ENCODE results near the gene ACVR1. TPM values are rescaled to one million over a fixed set of nuclear protein-coding genes. Genes with fewer than 3 reads are reported as not detected.

The ACVR1 gene
- total RNA-seq, 1 experiment from 2014 or later: 1.9 TPM

DNA sequence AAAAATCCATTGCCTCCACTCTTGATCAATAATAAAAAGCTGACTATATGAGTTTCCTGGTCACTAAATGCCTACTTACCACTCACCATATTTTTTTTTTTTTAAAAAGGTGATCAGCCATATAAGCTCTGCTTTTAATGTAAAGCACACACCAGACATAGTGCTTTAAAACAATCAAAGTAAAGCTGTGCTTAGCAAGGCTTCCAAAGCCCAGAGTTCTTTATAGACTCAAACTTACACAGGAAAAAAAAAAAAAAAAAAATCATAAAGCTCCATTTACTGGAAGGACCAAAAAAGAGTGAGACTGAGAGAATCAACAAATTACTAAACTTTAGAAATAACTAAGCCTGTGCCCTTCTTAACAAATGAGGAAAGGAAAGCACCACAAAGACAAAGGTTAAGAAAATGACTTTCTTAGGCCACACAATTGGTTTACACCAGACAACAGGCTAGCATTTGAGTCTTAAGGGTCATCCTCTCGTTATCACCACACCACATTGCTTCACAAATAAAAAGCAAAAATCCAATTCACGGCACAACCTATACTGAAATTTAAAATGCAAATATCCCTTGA lies 11.2 kb downstream of the ACVR1 start:
- in situ Hi-C loops (cut with HindIII; ENCODE audit: low sequenced_read_pairs): no loop called here
- no peak for DNase-seq (ENCODE audit: low spot score)

DNA sequence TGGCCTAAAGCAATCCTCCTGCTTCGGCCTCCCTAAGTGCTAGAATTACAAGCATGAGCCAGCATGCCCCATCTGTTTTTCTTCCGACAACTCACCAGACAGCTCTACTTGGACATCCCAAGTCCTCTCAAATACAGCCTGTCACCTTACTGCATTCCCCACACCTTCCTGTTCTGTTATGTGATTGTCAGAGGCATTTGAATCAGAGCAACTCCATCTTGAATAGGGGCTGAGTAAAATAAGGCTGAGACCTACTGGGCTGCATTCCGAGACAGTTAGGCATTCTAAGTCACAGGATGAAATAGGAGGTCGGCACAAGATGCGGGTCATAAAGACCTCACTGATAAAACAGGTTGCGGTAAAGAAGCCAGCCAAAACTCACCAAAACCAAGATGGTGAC lies 17.3 kb downstream of the ACVR1 start:
- in situ Hi-C loops (cut with HindIII; ENCODE audit: low sequenced_read_pairs): no loop called here

DNA sequence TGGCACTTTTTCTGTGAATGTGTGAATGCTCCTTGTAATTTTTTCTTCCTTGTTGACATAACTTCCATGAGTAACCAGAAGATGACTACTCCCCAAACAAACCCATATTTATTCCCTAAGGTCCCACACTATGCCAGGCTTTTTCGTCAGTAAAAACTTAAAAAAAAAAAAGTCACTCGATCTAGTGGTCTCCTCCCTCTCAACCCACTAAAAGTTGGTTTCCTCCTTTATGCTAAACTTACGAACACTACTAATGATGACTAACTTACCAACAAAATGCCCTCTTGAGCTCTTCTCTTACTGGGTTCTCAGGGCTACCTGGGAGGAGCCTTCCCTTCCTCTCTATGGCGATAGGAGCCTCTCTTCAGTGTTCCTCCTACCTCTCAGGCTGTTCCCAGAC lies 18.2 kb downstream of the ACVR1 start:
- DNase-seq (ENCODE audit: low spot score): no peak
- in situ Hi-C loops (cut with HindIII; ENCODE audit: low sequenced_read_pairs): no loop called here

More for the DNA sequence above, 17.3 kb downstream of the ACVR1 start:
- DNase-seq (ENCODE audit: low spot score): no peak

DNA sequence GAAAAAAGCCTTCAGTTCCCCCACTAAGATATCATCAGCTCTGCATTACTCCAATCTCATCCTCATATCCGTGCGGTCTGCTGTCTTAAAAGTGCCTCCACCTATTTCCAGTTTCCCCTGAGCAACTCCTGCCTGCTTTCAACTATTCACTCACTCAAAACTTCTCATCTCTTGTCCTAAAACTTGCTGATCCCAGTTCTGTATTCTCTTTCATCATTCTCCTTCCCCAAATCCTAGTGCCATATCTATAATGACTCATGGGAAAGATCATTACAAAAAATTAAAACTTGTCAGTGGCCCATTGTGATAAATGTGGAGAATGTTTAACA lies 20.0 kb downstream of the ACVR1 start:
- DNase-seq (ENCODE audit: low spot score): no peak
- in situ Hi-C loops (cut with HindIII; ENCODE audit: low sequenced_read_pairs): no loop called here

DNA sequence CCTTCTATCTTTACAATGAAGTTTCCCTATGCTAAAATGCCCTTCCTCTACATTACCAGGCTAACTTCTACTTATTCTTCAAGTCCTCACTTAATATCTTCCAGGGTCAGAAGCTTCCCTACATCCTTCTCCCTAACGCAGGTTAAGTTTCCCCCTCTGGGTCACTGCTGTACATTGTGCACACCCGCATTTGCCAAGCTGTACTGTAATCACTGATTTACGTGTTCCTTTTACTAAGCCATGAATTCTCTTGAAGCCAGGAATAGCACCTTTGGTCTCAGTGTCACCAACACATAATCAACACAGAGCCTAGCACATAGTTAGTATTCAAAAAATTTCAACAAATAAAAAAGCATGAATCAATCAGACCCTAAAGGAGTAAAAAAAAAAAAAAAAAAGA lies 22.3 kb downstream of the ACVR1 start:
- no peak for DNase-seq (ENCODE audit: low spot score)
- in situ Hi-C loops (cut with HindIII; ENCODE audit: low sequenced_read_pairs): no loop called here

DNA sequence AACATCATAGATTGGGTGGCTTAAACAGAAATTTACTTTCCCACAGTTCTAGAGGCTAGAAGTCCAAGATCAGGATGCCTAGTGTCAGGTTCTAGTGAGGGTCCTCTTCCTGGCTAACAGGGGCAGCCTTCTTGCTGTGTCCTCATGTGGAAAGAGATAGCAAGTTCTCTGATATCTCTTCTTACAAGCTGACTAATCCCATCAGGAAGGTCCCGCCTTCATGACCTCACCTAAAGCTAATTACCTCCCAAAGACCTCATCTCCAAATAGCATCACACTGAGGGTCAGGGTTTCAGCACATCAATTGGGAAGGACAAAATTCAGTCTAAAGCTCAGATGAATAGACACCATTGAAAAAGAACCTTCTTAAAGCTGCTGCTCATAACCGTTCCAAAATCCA lies 22.9 kb downstream of the ACVR1 start:
- DNase-seq (ENCODE audit: low spot score): no peak
- in situ Hi-C loops (cut with HindIII; ENCODE audit: low sequenced_read_pairs): no loop called here

DNA sequence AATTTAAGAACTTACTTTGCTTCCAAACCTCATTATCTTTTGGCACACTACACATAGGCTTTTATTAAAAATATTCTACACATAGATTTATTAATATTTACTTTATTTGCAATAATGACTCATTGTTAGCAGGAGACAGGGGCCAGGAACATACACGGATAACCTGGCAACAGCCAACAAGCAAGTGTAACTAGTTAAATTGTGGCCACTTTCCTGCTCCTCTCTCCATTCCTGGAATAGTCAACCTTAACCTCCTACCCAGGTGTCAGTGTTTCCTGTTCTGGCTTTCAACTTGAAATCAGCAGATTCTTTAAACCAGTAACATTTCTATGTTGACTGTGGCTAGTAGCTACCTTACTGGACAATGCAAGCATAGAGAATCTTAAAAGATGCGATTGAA lies 26.5 kb downstream of the ACVR1 start:
- no peak for DNase-seq (ENCODE audit: low spot score)
- in situ Hi-C loops (cut with HindIII; ENCODE audit: low sequenced_read_pairs): no loop called here

DNA sequence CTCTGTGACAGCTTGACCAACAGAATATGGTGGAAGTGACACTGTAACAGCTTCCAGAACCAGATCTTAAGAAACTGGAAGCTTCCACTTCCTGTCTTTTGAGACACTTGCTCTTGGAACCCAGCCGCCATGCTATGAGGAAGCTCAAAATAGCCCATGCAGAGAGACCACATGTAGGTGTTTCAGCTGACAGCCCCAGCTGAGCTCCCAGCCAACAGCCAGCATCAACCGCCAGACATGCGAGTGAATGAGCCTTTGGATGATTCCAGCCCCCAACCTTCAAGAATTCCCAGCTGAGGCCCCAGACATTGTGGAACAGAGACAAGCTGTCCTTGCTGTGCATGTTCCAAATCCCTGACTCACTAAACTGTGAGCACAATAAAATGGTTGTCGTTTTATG lies 27.9 kb downstream of the ACVR1 start:
- in situ Hi-C loops (cut with HindIII; ENCODE audit: low sequenced_read_pairs): no loop called here
- DNase-seq (ENCODE audit: low spot score): peak; percentile 33

DNA sequence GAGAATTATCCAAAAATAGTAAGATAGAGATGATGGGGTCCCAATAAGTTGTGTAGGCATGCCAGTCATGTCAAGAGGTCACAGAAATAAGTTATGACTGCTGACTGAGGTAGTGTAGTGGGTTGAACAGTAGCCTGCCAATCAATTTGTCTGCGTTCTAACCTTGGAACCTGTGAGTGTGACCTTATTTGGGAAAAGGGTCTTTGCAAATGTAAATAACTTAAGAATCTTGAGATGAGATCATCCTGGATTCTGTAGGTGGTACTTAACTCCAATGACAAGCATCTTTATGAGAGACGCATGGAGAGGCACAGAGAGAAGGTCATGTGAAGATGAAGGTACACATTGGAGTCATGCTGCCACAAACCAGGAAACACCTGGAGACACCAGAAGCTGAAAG lies 31.0 kb downstream of the ACVR1 start:
- in situ Hi-C loops (cut with HindIII; ENCODE audit: low sequenced_read_pairs): no loop called here
- DNase-seq (ENCODE audit: low spot score): no peak

DNA sequence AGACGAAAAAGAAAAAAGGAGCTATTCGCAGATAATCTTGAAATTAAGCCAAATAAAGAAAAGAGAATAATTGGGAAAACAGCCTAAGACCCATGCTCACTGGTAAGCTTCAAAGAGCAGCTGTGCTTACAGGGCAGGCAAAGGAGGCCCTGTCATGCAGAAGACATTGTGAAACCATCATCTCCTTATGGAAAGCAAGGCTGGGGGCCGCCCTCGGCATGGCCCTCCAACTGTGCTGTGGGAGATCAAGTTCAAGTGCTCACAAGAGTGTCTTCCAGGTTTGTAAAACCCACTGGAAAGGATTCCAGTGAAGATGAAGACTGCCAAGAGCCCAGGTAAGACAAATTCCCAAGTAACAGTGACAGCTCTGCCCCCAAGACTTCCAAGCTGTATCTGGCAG lies 32.2 kb downstream of the ACVR1 start:
- DNase-seq (ENCODE audit: low spot score): no peak
- in situ Hi-C loops (cut with HindIII; ENCODE audit: low sequenced_read_pairs): no loop called here

DNA sequence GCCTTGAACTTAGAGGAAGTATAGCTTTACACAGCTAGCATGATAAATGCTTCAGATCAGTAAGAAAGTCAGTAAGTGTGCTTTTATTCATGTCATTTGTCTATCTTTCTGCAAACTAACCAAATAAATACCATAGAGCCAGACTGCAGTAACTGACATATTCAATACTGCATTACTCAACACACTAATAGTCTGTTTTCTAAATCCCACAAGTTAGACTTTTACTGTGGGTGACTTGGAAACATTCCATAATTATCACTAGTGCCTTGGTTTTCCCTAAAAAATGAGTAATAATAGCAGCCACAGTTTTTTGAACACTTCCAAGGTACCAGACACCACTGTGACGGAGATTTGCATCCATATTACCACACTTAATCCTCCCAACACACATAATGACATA lies 33.0 kb downstream of the ACVR1 start:
- in situ Hi-C loops (cut with HindIII; ENCODE audit: low sequenced_read_pairs): no loop called here
- DNase-seq (ENCODE audit: low spot score): no peak

DNA sequence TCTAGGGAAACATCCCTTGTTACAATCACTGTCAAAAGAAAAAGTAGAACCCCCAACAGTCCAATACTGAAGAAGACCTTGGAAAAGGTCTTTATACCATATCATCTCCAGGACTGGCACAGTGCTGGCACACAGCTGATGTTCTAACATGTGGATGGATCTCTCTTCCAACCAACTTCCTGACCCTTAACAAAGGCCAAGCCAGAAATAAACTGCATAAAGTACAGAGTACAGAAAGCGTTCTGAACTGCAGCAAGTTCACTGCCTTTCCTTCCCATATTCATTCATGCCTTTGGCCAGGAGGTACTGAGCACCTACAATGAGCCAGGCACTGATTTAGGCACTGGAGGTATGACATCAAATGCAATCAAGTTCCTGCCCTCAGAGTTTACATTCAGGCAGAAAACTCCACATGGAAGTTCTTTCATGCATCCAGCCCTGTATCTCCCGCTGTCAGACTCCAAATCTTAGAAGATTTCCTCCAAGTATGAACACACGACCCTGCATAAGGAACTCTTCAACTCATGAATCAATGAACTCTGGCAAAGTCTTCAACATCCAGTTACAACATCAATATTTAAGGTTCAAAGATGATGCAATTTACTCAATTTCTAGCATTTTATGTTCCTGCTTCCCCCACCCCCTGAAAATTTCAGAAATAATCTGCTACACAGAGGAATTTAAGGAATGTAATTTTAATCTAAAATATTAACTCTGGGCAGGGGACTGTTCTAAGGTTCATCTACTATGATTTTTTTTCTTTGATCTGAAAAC lies 33.8 kb downstream of the ACVR1 start:
- DNase-seq (ENCODE audit: low spot score): no peak
- in situ Hi-C loops (cut with HindIII; ENCODE audit: low sequenced_read_pairs): no loop called here

DNA sequence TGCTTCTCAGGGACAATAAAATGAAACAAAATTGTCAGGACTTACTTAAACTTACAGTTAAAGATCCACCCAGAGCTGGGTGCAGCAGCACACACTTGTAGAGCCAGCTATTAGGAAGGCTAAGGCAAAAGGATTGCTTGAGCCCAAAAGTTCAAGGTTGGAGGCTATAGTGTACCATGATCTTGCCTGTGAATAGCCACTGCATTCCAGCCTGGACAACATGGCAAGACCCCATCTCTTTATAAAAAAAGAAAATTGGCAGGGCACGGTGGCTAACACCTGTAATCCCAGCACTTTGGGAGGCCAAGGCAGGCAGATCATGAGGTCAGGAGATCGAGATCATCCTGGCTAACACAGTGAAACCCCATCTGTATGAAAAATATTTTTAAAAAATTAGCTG lies 34.6 kb downstream of the ACVR1 start:
- in situ Hi-C loops (cut with HindIII; ENCODE audit: low sequenced_read_pairs): no loop called here
- DNase-seq (ENCODE audit: low spot score): no peak

DNA sequence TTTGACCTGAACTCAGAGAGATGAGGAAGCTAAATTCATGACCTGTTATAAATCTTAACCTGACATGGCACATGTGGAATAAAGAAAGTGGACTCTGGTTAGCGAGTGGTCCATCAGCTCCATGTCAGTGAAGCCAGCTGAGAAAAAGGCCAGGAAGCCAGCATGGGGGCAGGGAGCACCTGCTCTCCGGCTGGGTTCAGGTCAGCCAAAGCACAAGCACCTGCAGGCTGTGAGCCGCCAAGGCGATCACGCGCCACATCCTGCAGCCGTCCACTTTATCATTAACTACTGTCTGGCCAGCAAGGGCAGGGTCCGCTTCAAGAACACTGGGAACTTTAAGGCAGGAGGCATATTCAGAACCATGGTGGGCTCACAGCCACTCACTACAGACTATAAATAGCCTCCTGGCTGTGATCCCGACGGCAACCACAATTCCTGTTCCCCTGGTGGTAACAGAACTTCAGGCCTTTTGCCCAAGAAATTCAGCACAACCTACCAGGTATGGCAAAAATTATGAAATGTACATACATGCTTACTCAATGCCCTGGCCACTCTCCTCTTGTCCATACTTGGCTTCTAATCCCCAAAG lies 35.5 kb downstream of the ACVR1 start:
- in situ Hi-C loops (cut with HindIII; ENCODE audit: low sequenced_read_pairs): no loop called here
- DNase-seq (ENCODE audit: low spot score): peak; percentile 81

DNA sequence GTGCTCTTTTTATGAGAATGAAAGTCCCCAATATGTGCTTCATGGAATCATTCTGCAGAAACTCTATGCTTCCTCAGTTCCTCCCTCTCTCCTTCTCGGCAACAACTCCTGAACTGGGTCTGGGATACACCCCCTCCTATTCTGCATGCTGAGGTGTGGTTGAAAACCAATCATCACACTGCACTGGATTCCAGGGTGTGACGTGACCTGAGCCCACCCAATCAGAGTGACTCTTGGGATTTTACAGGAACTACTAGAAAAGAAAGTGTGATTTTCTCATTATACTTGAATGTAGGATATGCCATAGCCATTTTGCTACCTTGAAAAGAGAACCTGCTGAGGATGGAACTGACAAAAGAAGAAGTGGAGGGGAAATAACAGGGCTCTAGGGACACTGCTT lies 36.3 kb downstream of the ACVR1 start:
- in situ Hi-C loops (cut with HindIII; ENCODE audit: low sequenced_read_pairs): no loop called here
- DNase-seq (ENCODE audit: low spot score): no peak

DNA sequence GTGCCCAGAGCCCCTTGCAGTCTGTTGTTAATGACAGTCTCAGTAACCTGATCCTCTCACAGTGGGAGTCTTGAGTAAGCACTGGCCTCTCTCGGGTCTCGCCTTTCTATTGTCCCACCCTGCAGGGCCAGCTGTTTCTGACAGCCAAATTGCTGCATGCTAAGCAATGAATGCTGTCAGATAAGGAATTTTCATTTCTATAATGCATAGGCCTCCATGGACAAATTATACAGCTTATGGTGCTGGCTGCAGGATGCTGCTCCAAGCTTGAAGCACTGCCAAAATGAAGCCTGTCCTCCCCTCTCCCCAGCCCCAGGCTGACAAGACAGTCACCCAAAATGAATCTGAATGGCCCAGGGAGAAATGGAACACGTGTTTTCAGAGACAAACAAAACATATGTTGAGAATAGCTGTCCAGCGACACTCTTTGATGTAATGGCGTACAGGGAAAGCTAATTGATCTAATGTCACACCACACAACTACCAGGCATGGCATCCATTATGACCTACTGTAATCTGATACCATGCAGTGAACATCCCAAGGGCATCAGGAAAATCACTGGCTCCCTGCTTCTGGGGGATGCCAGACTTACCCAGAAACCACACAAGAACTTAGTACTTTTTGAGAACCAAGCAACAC lies 36.8 kb downstream of the ACVR1 start:
- in situ Hi-C loops (cut with HindIII; ENCODE audit: low sequenced_read_pairs): no loop called here
- DNase-seq (ENCODE audit: low spot score): peak; percentile 45

DNA sequence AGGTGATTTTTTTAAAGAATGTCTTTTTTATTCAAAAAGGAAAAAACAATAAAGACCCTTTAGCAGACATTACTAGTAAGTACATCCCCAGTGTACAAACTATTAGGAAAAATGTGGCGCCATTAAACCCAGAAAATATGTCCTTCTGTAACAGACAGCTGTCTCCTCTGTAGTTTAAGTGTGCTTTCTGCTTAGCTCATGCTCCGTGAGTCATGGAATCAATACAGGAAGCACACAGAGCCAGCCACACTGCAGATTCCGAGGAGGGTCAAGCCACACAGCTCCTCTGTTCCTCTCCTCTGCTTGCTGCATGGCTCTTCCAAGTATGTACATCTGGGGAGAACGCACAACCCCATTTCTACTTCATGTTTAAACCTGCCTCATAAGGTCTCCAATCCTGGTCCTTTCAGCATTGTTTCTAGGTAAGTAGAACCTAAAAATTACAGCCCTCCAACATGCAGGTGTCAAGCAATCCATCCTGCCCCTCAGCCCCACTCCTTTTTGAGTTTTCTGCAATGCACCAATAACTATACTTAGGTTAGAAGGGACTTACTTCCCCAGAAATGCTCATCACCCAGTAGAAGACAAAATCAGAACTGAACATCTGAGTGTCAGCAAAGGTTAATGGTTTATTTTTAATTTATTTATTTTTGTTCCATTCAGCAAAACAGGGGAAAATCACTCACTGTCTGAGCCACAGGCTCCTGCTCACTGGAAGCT lies 37.5 kb downstream of the ACVR1 start:
- no peak for DNase-seq (ENCODE audit: low spot score)
- in situ Hi-C loops (cut with HindIII; ENCODE audit: low sequenced_read_pairs): no loop called here

DNA sequence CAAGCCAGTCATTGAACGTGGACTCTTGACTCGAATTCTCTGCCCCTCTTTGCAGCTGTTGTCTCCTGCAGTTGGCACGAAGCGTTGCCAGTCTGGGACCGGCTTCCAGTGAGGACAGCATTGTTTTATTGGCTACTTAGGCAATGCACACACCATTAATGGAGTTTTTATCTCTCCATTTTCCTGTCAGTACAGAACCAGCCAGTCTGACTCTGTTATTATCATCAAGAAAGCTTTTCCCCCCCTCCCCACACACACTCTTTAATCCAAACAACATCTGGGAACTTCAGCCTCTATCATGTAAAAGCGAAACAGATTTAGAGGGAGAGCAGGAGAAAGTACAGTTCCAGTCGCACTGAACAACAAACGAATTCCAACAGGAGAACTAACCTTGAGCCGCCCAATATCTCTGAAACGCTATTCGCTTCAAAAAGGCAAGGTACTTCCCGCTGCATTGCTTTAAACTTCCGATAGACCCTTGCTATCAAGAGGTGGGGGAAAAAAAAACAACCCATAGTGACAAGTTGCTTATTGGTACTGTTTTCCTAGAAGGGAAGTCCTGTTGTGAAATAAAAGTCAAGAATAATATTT lies 38.2 kb downstream of the ACVR1 start:
- in situ Hi-C loops (cut with HindIII; ENCODE audit: low sequenced_read_pairs): no loop called here
- DNase-seq (ENCODE audit: low spot score): no peak

DNA sequence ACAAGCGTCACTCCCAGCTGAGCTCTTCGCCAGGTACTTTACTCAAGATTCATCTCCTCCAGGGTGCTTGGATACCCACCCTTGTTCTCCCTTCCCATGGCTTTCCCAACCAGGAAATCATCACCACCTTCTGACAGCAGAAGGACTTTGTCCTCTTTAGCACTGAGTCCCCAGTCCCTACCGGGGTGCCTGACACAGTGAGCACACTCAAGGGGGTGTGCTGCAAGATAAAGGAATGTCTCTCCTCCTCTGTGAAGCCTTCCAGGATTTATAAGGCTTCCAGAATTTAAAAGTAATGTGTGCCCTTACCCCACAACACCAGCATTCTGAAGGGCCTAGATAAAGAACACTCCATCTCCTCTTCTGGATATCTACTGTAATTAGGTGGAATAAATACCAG lies 39.6 kb downstream of the ACVR1 start:
- DNase-seq (ENCODE audit: low spot score): no peak
- in situ Hi-C loops (cut with HindIII; ENCODE audit: low sequenced_read_pairs): no loop called here

DNA sequence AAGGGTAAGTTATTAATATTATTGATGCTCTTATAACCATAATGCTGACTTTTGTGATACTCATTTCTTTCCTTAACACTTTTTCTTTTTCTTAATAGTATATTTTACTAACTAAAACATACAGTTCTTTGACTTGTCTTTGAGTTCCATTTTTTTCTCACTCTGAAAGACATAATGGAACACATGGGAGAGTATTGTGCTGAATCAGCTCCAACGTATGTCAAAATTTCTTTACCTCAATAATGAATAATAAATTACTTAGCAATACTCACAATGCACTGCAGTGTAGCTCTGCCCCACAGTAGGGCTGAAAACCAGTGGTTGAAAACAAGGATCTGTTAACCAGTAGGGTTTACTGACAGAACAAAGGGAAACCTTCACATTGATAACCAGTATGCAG lies 40.7 kb downstream of the ACVR1 start:
- in situ Hi-C loops (cut with HindIII; ENCODE audit: low sequenced_read_pairs): no loop called here

More for the DNA sequence above, 40.7 kb downstream of the ACVR1 start:
- DNase-seq (ENCODE audit: low spot score): no peak
